RKO (cell line): Measurements from ENCODE around the gene PCDHB13.
"Not testable (repeated sequence)": the region's sequence is repeated elsewhere in the genome, so short reads cannot be mapped to it uniquely, and the experiment has no call there.

Experiments
- DNase-seq: peaks from one replicate; pipeline ENCODE4 v3.0.0-alpha.2; 2016; ENCODE audit warnings: low spot score

The PCDHB13 gene

DNA sequence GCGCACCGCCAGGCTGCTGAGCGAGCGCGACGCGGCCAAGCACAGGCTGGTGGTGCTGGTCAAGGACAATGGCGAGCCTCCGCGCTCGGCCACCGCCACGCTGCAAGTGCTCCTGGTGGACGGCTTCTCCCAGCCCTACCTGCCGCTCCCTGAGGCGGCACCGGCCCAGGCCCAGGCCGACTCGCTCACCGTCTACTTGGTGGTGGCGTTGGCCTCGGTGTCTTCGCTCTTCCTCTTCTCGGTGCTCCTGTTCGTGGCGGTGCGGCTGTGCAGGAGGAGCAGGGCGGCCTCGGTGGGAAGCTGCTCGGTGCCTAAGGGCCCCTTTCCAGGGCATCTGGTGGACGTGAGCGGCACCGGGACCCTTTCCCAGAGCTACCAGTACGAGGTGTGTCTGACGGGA, 12.1 kb upstream of the PCDHB13 start:
- not testable (repeated sequence) for DNase-seq

DNA sequence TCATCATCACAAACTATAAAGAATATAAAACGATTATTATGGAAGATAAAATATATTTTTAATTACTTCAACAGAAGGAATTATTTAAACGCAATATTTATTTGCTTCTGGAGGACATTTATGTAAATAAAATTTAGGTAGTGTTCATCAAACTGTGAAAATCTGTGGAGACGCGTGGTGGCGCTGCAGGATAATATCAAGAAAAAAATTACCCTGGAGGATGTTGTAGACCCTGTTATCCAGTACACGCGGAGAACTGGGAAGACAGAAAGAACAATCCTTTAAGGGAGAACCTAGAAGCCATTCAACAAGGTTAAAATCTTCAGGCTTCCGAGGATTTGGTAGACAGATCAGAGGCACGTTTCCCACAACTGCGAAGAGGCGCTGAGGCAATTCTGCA, 5.2 kb upstream of the PCDHB13 start, which contains the start of gene PCDHB12:
PCDHB12 (plus strand) TSS at position 242 of the 400 bp plus-strand sequence. CDS start 189 bp downstream, outside the sequence.
- no peak for DNase-seq

DNA sequence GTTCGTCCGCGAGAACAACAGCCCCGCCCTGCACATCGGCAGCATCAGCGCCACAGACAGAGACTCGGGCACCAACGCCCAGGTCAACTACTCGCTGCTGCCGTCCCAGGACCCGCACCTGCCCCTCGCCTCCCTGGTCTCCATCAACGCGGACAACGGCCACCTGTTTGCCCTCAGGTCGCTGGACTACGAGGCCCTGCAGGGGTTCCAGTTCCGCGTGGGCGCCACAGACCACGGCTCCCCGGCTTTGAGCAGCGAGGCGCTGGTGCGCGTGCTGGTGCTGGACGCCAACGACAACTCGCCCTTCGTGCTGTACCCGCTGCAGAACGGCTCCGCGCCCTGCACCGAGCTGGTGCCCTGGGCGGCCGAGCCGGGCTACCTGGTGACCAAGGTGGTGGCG, 3.4 kb upstream of the PCDHB13 start:
- DNase-seq = not testable (repeated sequence)

DNA sequence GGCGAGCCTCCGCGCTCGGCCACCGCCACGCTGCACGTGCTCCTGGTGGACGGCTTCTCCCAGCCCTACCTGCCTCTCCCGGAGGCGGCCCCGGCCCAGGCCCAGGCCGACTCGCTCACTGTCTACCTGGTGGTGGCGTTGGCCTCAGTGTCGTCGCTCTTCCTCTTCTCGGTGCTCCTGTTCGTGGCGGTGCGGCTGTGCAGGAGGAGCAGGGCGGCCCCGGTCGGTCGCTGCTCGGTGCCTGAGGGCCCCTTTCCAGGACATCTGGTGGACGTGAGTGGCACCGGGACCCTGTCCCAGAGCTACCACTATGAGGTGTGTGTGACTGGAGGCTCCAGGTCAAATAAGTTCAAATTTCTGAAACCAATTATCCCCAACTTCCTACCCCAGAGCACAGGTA, 2.9 kb upstream of the PCDHB13 start:
- not testable (repeated sequence) for DNase-seq

DNA sequence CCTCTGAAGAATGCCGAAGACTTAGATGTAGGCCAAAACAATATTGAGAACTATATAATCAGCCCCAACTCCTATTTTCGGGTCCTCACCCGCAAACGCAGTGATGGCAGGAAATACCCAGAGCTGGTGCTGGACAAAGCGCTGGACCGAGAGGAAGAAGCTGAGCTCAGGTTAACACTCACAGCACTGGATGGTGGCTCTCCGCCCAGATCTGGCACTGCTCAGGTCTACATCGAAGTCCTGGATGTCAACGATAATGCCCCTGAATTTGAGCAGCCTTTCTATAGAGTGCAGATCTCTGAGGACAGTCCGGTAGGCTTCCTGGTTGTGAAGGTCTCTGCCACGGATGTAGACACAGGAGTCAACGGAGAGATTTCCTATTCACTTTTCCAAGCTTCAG, 864 bp downstream of the PCDHB13 start:
- DNase-seq = not testable (repeated sequence)

DNA sequence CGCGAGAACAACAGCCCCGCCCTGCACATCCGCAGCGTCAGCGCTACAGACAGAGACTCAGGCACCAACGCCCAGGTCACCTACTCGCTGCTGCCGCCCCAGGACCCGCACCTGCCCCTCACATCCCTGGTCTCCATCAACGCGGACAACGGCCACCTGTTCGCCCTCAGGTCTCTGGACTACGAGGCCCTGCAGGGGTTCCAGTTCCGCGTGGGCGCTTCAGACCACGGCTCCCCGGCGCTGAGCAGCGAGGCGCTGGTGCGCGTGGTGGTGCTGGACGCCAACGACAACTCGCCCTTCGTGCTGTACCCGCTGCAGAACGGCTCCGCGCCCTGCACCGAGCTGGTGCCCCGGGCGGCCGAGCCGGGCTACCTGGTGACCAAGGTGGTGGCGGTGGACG, 1.8 kb downstream of the PCDHB13 start:
- not testable (repeated sequence) for DNase-seq

DNA sequence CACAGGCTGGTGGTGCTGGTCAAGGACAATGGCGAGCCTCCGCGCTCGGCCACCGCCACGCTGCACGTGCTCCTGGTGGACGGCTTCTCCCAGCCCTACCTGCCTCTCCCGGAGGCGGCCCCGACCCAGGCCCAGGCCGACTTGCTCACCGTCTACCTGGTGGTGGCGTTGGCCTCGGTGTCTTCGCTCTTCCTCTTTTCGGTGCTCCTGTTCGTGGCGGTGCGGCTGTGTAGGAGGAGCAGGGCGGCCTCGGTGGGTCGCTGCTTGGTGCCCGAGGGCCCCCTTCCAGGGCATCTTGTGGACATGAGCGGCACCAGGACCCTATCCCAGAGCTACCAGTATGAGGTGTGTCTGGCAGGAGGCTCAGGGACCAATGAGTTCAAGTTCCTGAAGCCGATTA, 2.3 kb downstream of the PCDHB13 start:
- not testable (repeated sequence) for DNase-seq

DNA sequence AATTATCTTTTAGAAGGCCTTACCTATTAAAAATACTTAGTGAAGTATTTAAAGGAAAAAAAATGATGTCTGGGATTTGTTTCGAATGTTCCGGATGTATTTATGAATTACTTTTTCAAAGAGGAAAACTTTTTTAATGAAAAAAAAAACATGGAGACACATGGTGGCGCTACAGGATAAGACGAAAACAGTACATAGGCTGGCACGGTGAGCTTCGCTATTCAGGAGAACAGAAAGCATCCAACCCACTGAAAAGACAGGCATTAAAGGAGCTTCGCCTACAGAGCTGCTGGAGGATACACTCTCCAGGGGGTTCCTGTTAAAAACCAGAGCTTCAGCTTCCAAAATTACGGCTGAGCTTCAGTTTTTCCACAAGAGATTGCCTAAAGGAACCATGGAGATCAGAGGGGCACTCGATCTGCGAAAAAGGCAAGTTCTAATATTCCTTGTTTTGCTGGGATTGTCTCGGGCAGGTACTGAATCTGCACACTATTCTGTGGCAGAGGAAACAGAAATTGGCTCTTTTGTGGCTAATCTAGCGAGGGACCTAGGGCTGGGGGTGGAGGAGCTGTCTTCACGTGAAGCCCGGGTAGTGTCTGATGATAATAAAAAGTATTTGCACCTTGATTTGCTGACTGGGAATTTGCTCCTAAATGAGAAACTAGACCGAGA, 9.5 kb downstream of the PCDHB13 start, which contains the start of gene PCDHB14:
PCDHB14 (plus strand) TSS at position 232 of the 672 bp plus-strand sequence; CDS start at position 395, 163 bp downstream.
- DNase-seq = no peak

DNA sequence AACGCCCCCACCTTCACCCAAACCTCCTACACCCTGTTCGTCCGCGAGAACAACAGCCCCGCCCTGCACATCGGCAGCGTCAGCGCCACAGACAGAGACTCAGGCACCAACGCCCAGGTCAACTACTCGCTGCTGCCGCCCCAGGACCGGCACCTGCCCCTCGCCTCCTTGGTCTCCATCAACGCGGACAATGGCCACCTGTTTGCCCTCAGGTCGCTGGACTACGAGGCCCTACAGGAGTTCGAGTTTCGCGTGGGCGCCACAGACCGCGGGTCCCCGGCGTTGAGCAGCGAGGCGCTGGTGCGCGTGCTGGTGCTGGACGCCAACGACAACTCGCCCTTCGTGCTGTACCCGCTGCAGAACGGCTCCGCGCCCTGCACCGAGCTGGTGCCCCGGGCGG, 11.1 kb downstream of the PCDHB13 start:
- not testable (repeated sequence) for DNase-seq

DNA sequence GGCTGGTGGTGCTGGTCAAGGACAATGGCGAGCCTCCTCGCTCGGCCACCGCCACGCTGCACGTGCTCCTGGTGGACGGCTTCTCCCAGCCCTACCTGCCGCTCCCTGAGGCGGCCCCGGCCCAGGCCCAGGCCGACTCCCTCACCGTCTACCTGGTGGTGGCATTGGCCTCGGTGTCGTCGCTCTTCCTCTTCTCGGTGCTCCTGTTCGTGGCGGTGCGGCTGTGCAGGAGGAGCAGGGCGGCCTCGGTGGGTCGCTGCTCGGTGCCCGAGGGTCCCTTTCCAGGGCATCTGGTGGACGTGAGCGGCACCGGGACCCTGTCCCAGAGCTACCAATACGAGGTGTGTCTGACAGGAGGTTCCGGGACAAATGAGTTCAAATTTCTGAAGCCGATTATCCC, 11.7 kb downstream of the PCDHB13 start:
- not testable (repeated sequence) for DNase-seq

DNA sequence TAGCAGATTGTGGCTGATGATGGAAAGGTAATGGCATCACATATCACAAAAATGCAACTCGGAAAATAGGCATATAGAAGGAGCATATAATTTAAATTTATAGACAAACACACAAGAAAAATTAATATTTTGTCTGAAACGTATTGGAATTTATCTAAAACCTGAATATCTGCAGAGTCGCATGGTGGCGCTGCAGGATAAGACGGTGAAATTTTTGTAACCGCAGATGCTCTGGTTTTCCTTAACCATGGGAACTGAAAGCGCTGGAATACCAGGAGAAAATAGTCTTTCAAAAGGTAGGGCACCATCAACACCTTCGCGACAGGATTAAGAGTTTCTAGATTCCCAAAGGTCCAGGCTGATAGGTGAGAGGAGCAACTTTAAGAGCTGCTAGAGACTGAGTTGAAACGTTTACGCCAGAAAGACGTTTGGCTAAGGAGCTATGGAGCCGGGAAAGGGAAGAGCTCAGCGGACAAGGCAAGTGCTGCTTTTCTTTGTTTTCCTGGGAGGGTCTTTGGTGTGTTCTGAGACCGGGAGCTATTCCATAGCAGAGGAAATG, 20.5 kb downstream of the PCDHB13 start:
- no peak for DNase-seq

DNA sequence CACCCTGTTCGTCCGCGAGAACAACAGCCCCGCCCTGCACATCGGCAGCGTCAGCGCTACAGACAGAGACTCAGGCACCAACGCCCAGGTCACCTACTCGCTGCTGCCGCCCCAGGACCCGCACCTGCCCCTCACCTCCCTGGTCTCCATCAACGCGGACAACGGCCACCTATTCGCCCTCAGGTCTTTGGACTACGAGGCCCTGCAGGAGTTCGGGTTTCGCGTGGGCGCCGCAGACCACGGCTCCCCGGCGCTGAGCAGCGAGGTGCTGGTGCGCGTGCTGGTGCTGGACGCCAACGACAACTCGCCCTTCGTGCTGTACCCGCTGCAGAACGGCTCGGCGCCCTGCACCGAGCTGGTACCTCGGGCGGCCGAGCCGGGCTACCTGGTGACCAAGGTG, 22.2 kb downstream of the PCDHB13 start:
- DNase-seq = not testable (repeated sequence)

DNA sequence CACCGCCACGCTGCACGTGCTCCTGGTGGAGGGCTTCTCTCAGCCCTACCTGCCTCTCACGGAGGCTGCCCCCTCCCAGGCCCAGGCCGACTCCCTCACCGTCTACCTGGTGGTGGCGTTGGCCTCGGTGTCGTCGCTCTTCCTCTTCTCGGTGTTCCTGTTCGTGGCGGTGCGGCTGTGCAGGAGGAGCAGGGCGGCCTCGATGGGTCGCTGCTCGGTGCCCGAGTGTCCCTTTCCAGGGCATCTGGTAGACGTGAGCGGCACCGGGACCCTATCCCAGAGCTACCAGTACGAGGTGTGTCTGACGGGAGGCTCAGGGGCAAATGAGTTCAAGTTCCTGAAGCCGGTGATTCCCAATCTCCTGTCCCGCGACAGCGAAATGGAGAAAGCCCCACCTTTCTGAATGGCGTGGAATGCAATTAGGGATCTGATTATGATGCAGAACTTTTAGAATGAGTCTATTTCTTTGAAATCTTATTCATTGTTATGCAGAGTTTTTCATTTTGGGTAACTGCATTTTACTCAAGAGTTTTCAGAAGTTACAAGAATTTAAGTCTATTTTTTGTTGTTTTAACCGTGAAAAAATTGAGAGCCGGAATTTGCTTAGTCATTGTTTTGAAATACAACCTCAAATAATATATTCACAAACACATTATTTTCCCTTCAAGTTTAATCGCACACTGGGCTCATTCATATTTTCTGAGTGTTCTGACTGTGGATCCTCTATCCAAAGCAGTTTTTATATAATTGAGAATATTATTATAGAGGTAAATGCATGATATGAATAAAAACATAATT, 23.0 kb downstream of the PCDHB13 start:
- DNase-seq = no peak

DNA sequence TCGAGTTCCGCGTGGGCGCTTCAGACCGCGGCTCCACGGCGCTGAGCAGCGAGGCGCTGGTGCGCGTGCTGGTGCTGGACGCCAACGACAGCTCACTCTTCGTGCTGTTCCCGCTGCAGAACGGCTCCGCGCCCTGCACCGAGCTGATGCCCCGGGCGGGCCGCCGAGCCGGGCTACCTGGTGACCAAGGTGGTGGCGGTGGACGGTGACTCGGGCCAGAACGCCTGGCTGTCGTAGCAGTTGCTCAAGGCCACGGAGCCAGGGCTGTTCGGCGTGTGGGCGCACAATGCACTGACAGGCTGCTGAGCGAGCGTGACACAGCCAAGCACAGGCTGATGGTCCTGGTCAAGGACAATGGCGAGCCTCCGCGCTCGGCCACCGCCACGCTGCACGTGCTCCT, 27.8 kb downstream of the PCDHB13 start:
- DNase-seq = no peak

DNA sequence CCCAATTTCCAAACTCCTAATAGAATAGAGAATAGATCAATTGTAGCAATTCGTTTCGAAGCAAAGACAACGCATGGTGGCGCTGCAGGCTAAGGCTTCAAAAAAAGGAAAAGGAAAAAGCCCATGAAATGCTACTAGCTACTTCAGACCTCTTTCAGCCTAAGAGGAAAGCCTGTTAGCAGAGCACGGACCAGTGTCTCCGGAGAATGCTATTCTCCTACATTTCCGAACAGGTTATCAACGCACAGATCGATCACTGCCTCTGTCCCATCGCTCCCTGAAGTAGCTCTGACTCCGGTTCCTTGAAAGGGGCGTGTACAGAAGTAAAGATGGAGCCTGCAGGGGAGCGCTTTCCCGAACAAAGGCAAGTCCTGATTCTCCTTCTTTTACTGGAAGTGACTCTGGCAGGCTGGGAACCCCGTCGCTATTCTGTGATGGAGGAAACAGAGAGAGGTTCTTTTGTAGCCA, 31.6 kb downstream of the PCDHB13 start, which contains the start of gene PCDHB15:
PCDHB15 (plus strand) TSS at position 146 of the 468 bp plus-strand sequence; CDS start at position 330, 184 bp downstream.
- peak; percentile 42 for DNase-seq

DNA sequence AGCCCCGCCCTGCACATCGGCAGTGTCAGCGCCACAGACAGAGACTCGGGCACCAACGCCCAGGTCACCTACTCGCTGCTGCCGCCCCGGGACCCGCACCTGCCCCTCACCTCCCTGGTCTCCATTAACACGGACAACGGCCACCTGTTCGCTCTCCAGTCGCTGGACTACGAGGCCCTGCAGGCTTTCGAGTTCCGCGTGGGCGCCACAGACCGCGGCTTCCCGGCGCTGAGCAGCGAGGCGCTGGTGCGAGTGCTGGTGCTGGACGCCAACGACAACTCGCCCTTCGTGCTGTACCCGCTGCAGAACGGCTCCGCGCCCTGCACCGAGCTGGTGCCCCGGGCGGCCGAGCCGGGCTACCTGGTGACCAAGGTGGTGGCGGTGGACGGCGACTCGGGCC, 33.3 kb downstream of the PCDHB13 start:
- not testable (repeated sequence) for DNase-seq

DNA sequence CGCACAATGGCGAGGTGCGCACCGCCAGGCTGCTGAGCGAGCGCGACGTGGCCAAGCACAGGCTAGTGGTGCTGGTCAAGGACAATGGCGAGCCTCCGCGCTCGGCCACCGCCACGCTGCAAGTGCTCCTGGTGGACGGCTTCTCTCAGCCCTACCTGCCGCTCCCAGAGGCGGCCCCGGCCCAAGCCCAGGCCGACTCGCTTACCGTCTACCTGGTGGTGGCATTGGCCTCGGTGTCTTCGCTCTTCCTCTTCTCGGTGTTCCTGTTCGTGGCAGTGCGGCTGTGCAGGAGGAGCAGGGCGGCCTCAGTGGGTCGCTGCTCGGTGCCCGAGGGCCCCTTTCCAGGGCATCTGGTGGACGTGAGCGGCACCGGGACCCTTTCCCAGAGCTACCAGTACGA, 33.7 kb downstream of the PCDHB13 start:
- DNase-seq = not testable (repeated sequence)

DNA sequence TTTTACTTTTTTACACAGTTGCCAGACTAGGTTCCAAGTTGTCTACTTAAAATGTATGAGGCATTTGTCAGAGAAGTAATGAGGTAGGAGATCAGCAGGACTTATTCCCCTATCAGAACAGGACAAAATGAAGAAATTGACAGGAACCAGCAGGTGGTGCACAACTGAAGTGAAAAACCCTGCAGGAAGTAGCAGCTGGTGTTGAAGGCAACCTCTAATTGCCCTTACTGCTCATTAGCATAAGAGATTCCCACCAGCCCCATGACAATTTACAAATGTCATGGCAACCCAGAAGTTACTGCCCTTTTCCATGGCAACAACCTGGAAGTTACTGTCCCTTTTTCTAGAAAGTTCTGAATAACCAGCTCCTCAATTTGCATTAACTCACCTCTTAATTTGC, 36.9 kb downstream of the PCDHB13 start:
- peak; percentile 46 for DNase-seq

DNA sequence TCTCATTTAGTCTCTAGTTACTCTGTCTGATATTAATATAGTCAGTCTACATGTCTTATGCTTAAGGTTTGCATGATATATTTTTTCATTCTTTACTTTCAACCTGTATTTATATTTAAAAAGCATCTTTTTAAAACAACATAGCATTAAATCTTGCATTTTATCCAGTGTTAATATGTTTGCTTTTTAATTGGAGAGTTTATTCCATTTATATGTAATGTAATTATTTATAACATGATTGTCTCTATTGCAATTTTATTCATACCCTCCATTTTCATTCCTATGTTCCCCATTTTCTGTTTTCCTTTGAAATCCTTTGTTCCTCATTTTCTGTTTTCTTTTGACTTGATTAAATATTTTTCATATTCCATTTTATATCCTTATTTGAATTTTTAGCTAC, 44.7 kb downstream of the PCDHB13 start:
- DNase-seq = no peak

DNA sequence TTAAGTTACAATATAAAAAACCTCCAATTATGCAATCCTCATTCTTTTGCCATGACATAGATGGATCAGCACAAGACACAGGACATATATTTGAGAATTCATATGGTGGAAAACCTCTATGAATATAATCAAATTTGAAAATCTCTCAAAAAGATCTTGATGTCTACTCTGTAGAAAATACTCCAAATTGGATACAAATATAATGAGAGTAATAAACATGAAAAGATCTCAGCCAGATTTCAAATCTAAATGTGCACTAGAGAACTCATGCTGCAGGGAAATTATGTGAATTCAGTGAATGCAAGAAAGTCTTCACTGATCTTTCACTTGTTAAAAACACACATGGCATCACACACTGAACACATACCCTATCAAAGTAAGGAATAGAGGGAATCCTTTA, 45.2 kb downstream of the PCDHB13 start:
- no peak for DNase-seq

DNA sequence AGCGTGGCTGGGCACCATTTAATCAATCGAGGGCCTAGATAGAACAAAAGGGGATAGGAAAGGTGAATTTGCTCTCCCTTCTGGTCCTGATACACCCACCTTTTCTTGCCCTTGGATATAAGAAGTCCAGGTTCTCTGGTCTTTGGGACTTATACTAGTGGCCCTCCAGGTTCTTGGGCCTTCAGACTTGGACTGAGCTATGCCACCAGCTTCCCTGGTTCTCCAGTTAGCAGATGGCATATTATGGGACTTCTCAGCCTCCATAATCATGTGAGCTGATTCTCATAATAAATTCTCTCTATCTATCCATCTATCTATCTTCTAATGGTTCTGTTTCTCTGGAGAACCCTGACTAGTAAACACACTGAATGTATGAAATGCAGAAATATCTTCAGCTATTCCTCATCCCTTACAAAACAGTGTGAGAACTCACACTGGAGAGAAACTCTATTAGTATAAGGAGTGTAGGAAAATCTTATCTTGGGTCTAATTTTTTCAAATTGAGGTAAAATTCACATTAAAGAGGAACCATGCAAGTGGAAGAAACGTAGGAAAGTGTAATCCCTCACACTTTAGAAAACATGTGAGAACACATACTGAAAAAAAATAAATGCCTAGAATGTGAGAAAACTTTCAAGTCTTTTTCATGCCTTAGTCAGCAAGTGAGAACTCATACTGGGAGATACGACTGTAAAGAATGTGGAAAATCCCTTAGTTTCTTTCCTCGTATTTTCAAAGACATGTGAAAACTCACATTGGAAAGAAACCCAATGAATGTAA, 46.9 kb downstream of the PCDHB13 start:
- no peak for DNase-seq

DNA sequence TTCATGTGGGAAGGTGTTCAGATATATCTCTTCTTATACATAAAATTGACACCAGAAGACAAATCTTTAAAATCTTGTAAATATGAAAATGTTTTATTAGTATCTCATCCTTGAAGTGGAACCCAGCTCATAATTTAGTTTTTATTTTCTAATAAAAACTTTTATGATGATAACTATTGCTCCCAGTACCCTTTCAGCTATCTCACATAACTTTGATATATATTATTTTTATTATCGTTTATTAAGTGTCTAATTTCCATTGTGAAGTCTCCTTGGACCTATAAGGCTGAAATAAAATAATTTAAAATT, 47.5 kb downstream of the PCDHB13 start:
- no peak for DNase-seq
